Stimulated activated CD4-positive, alpha-beta T cell treated with anti-CD3 and anti-CD28 coated beads, Interleukin-4, amount 100 ng/mL, for 4 hours (primary cell): ENCODE results near the gene PDCD4.

Experiments
- DNase-seq, 2 experiments: peaks; one replicate each; pipeline ENCODE4 v3.0.0-alpha.2; 2020

Gene PDCD4

DNA sequence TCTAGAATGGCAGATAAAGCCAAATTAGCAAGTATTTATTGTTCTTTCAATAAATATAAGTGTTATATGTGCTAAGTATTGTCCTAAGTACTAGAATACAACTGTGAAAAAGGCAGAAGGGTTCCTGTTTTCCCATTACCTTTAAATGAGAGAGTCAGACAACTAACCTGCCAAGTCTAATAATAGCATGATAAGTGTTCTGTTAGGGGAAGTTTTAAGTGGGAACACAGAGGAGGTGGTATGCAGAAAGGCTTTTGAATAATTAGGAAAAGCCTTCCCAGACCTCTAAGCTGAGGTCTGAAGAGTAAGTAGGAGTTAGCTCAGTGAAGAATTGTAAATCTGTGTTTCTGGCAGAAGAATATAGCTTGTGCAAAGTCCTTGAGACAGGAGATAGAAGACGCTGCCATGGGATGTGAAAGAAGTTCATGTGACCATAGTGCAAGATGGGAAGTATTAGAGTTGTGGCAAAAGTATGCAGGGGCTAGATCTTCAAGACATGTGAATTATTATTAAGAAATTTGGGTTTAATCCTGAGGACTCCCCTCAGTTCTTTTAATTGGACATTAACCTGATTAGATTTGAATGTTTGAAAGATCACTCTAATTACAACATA, 60.1 kb downstream of the PDCD4 start:
- no peak for DNase-seq

DNA sequence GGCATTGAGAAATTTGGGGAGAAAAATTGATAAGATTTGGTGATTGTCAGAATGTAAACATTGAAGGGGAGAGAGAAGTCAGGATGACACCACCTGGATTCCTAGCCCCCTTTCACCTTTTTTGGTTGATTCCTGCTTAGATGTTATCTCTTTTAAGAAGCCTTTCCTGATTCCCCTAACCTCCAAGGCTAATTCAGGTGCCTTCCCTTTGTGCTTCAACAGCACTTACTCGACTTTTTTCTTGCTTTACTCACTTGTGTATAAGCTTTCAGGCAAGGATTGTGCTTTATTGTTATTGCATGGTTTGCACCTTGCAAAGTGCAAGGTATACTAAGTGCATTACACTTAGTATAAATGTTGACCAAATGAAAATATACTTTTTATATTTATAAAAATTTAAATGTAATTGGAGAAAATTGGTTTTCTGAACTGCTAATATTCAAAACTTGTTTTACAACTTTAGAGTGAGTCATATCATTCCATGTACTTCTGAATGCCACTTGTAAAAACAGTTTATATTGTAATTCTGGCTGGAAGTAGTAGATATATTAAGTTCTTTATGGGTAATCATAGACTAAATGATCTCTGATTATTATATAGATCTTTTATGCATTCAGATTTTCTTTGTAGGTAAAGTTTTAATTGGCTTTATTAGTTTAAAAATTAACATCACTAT, 60.9 kb downstream of the PDCD4 start:
- DNase-seq: no peak

DNA sequence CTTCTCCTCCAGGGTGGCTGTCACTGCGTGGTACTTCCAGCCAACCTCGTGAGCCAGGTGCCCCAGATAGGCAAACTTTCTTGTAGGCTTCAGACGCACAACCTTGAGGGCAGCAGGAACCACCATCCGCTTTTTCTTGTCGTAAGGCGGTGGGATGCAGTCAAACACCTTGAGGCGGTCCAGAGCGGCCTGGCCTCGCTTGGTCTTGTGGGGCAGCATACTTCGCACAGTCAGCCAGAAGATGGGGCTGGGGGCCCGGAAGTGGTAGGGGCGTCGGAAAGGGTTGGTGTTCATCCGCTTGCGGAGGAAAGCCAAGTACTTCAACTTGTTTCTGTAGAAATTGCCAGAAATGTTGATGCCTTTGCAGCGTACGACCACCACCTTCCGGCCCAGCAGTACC, 65.0 kb downstream of the PDCD4 start:
- no peak for DNase-seq

DNA sequence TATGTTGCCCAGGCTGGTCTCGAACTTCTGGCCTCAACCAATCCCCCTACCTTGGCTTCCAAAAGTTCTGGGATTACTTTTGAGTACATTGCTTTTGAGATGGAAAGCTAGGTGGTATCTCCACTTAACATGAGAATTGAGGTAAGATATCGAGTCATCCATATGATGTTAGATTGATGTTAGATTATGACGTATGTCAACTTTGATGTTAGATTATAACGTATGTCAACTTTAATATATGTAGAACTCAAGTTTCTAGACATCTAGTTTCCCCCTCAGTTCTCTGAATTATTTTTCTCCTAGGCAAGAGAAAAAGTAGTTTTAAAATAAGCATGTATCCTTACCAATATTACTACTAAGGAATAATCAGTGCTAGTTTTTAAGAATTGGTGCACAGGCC, 67.7 kb downstream of the PDCD4 start:
- no peak for DNase-seq

DNA sequence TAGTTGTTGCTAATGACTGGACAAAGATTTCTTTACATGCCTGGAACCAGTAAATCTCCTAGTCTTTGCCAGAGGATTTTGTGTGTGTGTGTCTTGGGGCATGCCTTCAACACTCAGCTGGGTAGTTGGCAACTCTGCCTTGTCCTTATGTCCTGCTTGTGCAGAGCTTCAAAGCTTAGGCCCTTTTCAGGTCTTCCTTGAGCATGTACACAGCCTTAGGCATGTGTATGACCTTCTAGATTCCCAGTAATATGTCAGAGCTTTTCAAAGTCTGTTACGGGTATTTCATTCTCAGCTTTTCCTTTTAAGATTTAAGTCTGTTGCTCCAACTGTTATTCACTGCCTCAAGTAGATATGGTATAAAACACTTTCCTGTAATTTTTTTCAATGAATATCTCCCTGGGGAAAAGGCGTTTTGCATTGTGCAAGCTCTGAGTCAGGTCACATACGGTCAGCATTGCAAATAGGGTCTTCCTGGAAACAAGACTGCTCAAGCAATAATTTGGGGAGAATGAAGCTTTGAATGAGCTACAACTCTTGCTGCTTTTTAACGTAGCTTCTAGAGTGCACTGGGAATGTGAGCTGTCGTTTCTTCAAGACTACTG, 73.2 kb downstream of the PDCD4 start:
- no peak for DNase-seq

DNA sequence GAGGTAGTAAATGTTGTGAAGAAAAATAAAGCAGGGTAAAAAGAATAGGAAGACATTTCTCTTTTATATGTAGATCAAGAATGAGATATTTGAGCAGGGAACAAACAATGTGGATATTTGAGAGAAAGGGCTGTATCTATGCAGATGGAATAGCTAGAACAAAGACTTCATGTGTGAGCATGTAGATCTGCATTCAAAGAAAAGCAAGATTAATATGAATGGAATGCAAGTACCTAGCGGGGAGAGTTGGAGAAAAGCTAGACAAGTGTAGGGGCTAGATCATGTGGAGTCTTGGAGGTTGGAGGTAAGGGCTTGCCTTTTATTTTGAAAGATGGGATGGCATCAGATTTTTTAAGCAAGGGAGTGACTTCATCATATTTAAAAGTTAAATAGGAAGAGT, 74.8 kb downstream of the PDCD4 start:
- DNase-seq: no peak

DNA sequence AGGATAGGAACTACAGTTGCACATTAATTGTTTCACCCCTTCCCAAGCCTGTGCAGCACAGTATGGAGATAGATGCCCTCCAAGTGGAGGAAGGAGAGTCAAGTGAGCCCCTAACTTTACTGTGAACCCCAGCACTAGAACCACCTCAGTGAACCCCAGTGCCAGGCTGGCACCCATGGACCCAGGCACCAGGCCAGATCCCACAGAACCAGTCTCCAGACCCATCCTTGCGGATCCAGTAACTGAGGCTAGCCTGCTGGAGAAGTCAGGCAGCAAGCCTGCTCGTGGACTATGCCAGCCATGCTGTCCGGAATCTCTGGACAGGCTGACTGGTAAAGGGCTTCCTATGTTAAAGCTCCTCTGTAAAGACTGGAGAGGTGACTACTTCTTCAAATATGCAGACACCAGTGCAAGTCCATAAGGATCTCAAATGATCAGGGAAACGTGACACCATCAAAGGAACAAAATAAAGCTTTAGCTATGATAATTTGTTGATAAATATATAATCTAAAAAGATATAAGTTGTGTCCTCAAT, 75.4 kb downstream of the PDCD4 start:
- no peak for DNase-seq
